ENCODE data around the gene KCNE4.
A peak's percentile ranks its signal among the peaks of the same experiment; 100 is the strongest.

The KCNE4 gene

DNA sequence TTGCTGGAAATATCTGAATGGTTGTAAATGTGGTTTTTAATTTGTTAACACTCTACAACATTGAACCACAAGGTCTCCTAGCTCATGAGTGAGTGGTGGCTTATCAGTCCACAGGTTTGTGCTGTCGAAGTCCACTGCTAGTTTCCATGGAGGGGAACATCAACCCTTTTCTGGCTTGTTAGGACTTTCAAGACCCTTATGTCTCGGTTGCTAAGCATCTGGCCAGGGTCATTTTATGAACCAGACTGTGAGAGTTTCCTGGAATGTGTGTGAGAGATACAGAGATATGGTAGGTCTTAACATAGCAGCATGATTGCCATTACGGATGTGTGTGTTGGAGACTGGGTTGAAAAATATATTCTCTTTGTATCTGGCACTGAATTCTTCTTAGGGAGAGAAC is 36.9 kb downstream of the KCNE4 start:
- no peak for DNase-seq

DNA sequence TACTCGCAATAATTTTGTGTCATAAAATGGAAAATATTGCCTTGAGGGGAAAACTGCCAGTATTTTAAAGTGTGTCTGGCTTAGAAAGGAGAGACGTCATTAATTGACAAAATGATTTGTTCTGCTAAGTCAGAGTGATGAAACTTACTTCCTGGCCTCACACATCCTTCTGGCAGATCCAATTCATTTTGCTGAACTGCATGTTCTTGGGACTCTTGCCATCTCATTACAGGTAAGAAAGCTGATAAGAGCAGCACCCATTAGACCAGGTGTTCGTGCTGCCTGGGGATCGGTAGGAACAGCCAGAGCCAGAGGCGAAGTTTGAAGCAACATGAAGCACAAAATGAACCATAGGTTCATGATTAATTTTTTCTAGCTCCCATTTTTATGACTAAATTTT is 38.0 kb downstream of the KCNE4 start:
- no peak for DNase-seq

DNA sequence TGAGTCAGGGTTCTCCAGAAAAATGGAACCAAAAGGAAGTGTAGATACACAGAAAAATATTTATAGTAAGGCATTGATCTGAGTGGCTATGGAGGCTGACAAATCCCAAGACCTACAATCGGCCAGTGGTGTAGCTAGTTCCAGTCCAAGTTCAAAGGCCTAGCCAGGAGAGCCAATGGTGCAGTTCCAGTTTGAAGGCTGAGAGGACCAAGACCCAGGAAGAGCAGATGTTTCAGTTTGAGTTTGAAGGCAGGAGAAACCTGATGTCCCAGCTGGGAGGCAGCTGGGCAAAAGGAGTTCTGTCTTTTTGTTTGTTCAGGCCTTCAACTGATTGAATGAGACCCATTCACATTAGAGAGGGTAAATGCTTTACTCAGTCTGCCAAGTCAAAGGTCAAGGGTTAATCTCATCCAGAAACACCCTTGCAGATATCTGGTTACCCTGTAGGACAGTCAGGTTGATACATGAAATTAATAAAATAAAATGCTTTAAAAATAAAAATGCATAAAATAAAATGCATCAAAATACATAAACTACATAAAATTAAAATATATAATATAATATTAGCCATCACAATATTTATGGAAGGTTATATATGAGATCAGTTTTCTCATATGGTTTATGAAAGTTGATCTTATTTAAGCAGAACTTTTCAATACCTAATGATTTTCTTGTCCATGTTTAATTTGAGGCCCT is 38.7 kb downstream of the KCNE4 start:
- no peak for DNase-seq

DNA sequence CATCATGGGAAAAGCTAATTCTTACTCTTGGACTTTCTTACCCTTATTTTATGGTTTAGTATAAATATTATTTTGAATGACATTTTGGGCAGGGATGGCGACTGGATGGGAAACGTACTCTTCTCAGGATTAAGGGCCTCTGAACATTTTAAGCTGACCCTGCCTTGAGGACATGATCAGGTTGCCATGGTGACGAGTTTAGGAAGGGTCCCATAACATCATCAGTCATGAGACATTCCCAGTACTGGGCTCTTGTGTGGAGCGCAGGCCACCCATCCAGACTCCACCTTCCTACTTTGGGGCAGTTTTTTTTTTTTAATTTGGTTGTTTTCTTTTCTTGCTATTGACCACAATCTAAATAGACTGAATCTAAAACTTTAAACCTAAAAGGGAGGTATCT is 40.7 kb downstream of the KCNE4 start:
- DNase-seq: no peak

DNA sequence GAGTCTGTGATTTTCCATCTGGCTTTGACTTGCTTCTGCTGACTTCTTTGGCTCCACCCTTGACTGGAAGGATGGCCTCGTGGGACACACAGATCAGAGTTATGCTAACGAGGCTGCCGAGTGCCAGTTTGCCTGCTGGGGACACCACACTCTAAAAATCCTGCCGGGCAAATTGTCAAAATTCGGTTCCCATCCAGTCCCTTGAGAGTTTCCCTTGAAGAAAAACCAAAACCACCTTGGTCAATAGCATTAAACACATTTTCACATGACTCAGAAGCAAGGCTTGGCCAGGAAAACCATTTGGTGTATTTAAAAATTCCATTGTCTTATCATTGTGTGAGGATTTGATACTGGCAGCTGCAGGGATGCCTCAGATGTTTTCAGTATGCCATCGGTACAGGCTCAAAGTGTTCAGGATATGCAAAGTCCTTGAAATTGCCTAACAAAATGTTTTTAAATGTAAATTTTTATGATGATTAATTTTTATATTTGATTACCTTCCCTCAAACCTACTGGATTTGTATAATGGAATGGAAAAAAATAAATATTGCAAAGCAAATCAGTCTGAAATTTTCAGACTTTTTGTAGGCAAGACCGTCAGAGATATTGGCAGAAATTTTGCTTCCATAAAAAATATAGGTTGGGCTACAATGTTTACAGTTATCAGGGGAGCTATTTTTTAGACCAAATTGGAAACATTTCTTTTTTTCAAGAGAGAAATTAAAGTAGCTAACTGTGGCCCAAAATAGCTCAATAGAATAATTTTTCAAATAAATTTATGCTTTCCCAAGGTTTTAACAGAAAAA is 41.6 kb downstream of the KCNE4 start:
- DNase-seq: no peak

DNA sequence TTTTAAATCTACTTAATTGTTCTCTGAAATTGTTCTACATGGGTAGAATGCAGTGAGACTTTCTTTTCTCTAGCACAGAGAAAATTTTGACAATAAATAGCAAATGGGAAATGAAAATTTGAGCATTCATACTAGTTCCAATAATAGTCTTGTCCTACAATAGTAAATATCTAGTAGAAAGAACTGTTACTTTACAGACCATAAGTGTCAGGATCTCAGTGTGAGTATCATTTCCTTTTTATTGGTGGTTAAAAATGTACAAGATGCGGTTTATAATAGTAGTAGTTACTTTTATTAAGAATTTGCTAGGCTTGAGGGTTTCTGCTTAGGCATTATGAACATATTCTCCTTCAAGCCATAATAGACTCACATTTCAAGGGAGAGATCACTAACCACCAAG is 43.2 kb downstream of the KCNE4 start:
- DNase-seq: no peak

DNA sequence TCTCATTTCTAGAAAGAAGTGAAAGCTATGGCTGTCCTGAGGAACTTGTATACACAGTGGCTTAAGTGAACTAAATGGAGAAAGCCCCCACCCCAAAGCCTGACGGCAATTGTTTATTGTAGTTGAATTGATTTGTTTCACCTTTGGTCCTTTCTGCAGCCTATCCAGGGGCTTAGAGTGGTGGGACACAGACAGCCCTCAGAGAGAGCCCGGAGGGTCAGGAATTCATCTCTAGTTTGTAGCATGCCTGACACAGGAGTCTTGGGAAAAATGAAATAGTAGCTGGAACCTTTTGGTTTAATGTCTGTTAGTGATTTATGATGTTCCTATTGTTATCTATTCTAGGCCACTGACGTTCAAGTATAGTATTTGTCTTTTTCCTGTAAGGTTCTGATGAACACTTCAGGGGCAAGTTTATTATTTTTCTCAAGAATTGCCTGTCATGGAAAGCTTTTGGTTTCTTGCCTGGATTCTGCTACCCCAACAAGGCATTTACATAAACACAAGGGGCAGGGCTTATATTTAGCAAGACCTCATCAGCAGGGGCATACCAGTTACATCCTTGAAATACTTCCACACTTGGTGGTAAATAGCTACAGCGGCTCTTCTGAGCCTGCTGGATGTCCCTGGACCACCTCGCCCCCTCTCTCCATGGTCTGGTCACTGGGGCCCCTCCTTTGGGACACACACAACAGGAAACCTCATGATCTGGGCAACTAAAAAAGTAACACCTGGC is 44.4 kb downstream of the KCNE4 start:
- no peak for DNase-seq

DNA sequence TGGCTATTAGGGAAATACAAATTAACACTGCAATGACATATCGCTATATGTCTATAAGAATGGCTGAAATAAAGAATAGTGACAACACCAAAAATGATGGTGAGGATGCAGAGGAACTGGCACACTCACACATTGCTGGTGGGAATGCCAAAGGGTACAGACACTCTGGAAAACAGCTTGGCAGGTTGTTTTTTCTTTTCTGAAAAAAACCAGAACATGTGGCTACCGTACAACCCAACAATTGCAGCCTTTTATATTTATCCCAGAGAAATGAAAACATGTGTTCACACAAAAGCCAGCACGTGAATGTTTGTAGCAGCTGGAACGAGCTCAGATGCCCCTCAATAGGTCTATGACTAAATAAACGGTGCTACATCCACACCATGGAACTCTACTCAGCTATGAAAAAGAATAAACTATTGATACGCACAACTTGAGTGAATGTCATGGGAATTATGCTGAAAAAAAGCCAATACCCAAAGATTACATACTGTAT is 45.9 kb downstream of the KCNE4 start:
- no peak for DNase-seq

DNA sequence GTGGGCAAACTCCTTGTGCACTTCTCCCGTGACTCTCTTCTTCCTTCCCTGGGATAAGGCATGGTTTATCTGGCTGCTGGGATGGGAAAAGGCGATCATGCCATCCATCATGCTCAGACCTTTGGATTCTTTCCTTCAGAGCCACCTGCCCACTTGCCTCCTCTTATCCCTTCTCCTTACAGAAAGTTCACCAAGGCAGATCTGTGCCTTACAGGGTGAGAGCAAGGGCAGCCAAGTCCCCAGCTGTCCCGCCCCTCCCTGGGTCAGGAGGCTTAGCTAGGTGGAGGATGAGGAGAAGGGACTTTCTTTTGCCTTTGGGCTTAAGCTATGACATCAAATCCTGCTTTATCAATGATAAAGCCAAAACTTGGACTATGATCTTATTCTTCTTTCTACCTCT is 47.6 kb downstream of the KCNE4 start:
- no peak for DNase-seq

DNA sequence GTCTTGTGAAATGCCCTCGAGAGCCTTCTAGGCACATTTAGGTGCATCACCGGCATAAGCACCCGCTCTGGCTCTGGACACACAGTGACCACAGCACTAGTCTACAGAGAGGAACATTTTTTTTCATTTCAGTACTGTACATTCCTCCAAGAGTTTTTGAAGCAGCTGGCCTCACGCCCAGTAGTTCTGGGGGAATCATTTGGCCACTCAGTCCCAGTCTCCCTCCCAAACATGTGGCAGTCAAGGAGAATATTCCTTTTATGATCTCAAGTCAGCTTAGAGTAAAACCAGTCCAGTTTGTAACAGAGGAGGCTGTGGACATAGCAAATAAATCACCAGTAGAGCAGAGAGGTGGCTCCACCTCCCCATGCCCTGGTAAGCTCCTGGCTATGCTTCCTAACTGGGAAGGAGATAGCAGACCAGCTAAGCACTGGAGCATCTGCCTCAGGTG is 48.1 kb downstream of the KCNE4 start:
- no peak for DNase-seq

DNA sequence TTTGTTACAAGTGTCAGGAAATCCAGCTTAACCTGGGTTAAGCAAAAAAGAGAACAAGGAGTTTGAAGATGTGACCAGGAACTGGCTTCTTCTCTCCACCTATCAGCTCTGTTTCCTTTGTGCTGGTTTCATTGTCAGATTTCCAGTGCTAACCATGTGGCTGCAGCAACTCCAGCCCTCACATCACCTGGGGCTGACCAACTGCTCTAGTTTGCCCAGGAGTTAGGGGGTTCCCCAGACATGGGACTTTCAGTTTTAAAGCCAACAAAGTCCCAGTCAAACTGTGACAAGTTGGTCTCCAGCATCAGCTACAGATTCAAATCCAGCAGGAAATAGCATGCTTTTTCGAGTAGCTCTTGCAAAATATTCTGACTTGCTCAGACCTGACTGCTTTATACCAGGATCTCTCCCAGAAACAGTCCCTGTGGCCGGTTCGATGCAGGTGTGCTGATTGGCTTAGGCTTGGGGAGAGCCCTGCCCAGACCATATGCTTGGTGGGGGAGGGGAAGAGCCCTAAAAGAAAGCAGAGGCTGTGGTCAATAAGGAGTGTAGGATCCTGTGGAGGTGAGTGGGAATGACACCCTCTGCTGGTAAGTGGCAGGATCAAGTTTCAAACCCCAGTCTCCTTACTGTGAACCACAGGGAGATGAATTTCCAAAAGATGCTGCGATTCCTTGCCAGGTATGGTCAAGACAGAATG is 49.5 kb downstream of the KCNE4 start:
- peak; percentile 13 for DNase-seq

DNA sequence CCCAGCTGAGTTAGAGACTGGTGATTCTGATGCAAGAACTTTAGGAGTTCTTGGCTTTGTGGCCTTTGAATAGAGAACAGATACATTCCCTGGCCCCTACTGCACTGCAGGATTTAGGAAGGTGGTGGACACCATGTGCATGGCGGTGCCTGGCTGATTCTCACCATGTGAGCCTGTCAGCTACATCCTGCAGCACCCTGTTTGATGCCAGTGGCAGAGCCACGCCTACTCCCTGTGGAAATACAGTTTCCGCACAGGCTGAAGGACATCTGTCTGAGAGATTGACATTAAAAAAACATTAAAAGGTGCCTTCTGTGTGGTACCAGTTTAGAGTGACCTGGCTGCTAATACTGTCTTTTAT is 50.0 kb downstream of the KCNE4 start:
- DNase-seq: no peak

DNA sequence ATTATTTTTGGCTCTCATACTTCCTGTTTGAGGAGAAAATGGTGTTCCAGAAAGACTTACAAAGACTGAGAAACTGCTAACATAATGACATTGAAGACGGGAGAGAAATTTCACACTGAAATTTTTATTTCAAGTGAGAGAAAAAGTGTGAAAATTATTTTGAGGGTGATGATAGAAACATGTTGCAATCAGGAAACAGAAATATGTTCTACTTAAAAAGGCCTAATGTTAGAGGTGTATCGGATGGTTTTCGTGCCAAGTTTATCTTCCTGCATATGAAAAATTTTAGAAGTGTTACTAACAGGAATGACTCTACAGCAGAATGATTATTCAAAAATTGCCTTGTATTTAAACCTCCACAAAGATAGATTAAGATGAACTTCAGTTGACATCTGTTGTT is 50.5 kb downstream of the KCNE4 start:
- DNase-seq: no peak

DNA sequence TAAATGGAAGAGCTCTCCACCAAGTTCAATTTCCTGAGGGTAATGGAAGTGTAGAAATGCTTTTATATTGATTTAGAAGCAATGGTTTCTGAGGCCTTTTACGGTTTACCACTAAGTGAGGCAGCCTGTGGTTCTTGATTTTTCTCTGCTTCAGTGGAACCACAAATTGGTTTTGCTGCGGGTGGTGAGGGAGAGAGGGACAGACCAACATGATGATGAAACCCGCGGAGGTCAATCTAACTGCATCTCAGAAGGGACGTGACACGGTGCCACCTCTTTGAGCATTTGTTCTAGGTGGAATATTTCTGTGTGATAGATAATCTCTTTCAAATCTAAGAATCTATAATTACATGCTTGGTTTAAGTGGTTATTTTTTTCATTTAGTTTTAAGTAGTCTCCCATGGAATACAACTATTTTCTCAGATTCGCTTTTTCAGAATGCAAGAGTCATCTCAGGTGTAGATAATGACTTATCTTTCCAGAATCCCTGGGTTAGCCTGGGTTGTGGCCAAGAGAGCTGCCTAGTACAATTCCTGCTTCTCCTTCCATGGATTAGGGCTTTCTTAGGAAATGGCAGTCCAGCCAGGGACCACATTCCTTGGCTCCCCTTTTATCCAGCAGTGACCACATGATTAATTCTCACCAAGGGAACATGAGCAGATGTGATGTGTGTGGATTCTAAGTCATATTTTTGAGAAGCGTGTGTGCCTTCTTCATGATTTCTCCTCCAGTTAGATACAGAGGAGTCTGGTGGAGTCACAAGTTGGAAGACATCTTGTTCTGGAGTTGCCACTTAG is 52.5 kb downstream of the KCNE4 start:
- no peak for DNase-seq

All from suppressor macrophage treated with lipopolysaccharide for 4 hours (primary cell).